ENCODE data around the gene KATNB1. TPM values are rescaled to one million over a fixed set of nuclear protein-coding genes. Genes with fewer than 3 reads are reported as not detected.

The KATNB1 gene
- polyA plus RNA-seq, 2 of the 4 experiments (the other 2 are of a cell fraction): 21.0 to 21.1 TPM

DNA sequence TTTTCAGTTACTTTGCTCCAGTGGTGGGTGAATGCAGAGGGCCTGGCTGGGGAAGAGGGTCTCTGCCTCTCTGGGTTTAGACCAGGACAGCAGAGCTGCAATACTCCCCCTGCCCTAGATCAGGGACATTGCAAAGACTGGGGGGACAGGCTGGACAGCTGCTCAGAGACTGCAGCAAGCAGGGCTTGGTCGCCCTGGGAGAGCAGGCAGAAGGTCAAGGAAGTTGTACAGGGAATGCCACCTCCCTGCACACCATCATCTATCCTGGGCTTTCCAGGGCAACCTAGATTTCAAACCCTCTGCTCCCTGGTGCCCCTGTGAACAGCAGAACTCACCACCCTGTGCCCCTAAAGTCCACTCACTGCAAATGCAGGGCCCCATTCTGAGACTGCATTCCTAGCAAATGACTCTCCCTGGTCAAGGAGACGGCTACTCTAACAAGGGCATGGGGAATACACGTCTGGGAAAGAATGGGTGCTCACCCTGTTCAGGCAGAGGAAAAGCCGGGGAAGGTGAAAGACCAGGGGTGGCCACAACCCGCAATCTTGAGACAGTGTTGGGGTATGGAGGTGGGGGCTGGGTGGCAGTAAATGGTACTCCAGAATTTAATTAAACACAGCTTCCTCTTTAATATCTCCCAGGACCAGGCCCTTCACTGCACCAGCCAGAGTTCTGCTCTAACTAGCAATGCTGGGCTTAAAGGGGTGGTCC is 65.7 kb downstream of the KATNB1 start:
- Histone ChIP-seq H3K9me3 (no peaks in the 10 kb centered on the region), H3K4me2 (peak overlapping the region; percentile 100), H3K4me3 (peak overlapping the region; percentile 53), H3K4me1 (peaks cover 52% of the 10 kb centered on the region), H3K27ac (peak overlapping the region; percentile 91 to 100)
- ATAC-seq: peak; percentile 9 to 37; a peak in 5 of 6 replicates
- DNase-seq (ENCODE audit: low read depth in 1 of 2, low spot score in 1 of 2): peak; percentile 62 to 73
- no peak for FAIRE-seq
- POLR2A ChIA-PET: interaction anchor here (0.6 to 5.1 kb wide), 6 partner anchors 8 to 62 kb away, joined by 3 to 43 read pairs (median 8); no protein-coding TSS in a partner anchor
- WGBS (ENCODE audit: missing lambda C conversion rate): 1% methylated on average over 4 of the region's 5 CpGs
- CTCF ChIA-PET: interaction anchor here (0.6 to 15.8 kb wide), 19 partner anchors 10 to 224 kb away, joined by 3 to 164 read pairs (median 4); no protein-coding TSS in a partner anchor
- no peak for TF ChIP-seq ZFP36 (IDR thresholded peaks at IDR 0.05; ENCODE audit: borderline replicate concordance, partially characterized antibody)
- TF ChIP-seq NPAS2 (CRISPR knock-in tag; IDR thresholded peaks at IDR 0.05; ENCODE audit: borderline replicate concordance): no peak; the same call in 1 of the 2 replicates
- TF ChIP-seq FOSL2 (IDR thresholded peaks at IDR 0.05): no peak
- TF ChIP-seq FOSL2 (CRISPR knock-in tag; IDR thresholded peaks at IDR 0.05): peak; percentile 59
- TF ChIP-seq RAD21 (conservative IDR thresholded peaks at IDR 0.05 in 1 of 2, IDR thresholded peaks at IDR 0.05 in 1 of 2): 0 out of 5 replicates have a peak, but pooled peaks of 1 of the 2 experiments have one; percentile 6
- TF ChIP-seq, protein P1, sequence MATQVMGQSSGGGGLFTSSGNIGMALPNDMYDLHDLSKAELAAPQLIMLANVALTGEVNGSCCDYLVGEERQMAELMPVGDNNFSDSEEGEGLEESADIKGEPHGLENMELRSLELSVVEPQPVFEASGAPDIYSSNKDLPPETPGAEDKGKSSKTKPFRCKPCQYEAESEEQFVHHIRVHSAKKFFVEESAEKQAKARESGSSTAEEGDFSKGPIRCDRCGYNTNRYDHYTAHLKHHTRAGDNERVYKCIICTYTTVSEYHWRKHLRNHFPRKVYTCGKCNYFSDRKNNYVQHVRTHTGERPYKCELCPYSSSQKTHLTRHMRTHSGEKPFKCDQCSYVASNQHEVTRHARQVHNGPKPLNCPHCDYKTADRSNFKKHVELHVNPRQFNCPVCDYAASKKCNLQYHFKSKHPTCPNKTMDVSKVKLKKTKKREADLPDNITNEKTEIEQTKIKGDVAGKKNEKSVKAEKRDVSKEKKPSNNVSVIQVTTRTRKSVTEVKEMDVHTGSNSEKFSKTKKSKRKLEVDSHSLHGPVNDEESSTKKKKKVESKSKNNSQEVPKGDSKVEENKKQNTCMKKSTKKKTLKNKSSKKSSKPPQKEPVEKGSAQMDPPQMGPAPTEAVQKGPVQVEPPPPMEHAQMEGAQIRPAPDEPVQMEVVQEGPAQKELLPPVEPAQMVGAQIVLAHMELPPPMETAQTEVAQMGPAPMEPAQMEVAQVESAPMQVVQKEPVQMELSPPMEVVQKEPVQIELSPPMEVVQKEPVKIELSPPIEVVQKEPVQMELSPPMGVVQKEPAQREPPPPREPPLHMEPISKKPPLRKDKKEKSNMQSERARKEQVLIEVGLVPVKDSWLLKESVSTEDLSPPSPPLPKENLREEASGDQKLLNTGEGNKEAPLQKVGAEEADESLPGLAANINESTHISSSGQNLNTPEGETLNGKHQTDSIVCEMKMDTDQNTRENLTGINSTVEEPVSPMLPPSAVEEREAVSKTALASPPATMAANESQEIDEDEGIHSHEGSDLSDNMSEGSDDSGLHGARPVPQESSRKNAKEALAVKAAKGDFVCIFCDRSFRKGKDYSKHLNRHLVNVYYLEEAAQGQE (IDR thresholded peaks at IDR 0.05): 0 out of 2 replicates have a peak, but pooled peaks have one; percentile 31
- TF ChIP-seq ZSCAN20 (CRISPR knock-in tag; IDR thresholded peaks at IDR 0.05): no peak
- no peak for TF ChIP-seq EHMT2 (IDR thresholded peaks at IDR 0.05; ENCODE audit: low read depth)
- no peak for TF ChIP-seq TP53 (CRISPR knock-in tag; IDR thresholded peaks at IDR 0.05)
- no peak for TF ChIP-seq CBX2 (IDR thresholded peaks at IDR 0.05; ENCODE audit: borderline replicate concordance, low read depth)
- TF ChIP-seq HOXA7 (CRISPR knock-in tag; IDR thresholded peaks at IDR 0.05): no peak
- TF ChIP-seq CHD4 (IDR thresholded peaks at IDR 0.05; ENCODE audit: borderline replicate concordance): no peak
- TF ChIP-seq JUN (IDR thresholded peaks at IDR 0.05): peak in 1 of 2 experiments; percentile 7; a peak in 2 of 5 replicates
- TF ChIP-seq RCOR1 (IDR thresholded peaks at IDR 0.05; ENCODE audit: low read depth, low read length): no peak
- TF ChIP-seq, protein P2, sequence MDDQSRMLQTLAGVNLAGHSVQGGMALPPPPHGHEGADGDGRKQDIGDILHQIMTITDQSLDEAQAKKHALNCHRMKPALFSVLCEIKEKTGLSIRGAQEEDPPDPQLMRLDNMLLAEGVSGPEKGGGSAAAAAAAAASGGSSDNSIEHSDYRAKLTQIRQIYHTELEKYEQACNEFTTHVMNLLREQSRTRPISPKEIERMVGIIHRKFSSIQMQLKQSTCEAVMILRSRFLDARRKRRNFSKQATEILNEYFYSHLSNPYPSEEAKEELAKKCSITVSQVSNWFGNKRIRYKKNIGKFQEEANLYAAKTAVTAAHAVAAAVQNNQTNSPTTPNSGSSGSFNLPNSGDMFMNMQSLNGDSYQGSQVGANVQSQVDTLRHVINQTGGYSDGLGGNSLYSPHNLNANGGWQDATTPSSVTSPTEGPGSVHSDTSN (IDR thresholded peaks at IDR 0.05): peak; percentile 14; the same call in 1 of the 2 replicates
- TF ChIP-seq EHF (CRISPR knock-in tag; IDR thresholded peaks at IDR 0.05): no peak
- TF ChIP-seq RARB (CRISPR knock-in tag; IDR thresholded peaks at IDR 0.05): no peak
- TF ChIP-seq, protein P3, sequence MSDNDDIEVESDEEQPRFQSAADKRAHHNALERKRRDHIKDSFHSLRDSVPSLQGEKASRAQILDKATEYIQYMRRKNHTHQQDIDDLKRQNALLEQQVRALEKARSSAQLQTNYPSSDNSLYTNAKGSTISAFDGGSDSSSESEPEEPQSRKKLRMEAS (IDR thresholded peaks at IDR 0.05): no peak
- TF ChIP-seq, protein P4, sequence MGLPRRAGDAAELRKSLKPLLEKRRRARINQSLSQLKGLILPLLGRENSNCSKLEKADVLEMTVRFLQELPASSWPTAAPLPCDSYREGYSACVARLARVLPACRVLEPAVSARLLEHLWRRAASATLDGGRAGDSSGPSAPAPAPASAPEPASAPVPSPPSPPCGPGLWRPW (IDR thresholded peaks at IDR 0.05): no peak
- TF ChIP-seq, protein P5, sequence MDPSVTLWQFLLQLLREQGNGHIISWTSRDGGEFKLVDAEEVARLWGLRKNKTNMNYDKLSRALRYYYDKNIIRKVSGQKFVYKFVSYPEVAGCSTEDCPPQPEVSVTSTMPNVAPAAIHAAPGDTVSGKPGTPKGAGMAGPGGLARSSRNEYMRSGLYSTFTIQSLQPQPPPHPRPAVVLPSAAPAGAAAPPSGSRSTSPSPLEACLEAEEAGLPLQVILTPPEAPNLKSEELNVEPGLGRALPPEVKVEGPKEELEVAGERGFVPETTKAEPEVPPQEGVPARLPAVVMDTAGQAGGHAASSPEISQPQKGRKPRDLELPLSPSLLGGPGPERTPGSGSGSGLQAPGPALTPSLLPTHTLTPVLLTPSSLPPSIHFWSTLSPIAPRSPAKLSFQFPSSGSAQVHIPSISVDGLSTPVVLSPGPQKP (IDR thresholded peaks at IDR 0.05; ENCODE audit: low read depth, low read length): no peak
- peak; percentile 31; the same call in 1 of the 2 replicates for TF ChIP-seq ESRRA (IDR thresholded peaks at IDR 0.05; ENCODE audit: borderline replicate concordance, low read length)
- TF ChIP-seq POLR2AphosphoS2 (conservative IDR thresholded peaks at IDR 0.05; ENCODE audit: low read length): peak; percentile 9; the same call in 1 of the 2 replicates
- no peak for TF ChIP-seq ZNF302 (CRISPR knock-in tag; IDR thresholded peaks at IDR 0.05)
- TF ChIP-seq, protein P6, sequence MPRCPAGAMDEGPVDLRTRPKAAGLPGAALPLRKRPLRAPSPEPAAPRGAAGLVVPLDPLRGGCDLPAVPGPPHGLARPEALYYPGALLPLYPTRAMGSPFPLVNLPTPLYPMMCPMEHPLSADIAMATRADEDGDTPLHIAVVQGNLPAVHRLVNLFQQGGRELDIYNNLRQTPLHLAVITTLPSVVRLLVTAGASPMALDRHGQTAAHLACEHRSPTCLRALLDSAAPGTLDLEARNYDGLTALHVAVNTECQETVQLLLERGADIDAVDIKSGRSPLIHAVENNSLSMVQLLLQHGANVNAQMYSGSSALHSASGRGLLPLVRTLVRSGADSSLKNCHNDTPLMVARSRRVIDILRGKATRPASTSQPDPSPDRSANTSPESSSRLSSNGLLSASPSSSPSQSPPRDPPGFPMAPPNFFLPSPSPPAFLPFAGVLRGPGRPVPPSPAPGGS (IDR thresholded peaks at IDR 0.05): no peak
- TF ChIP-seq HEYL (CRISPR knock-in tag; IDR thresholded peaks at IDR 0.05): no peak
- no peak for TF ChIP-seq SREBF2 (IDR thresholded peaks at IDR 0.05)
- TF ChIP-seq HOXB5 (CRISPR knock-in tag; IDR thresholded peaks at IDR 0.05): no peak
- no peak for TF ChIP-seq KDM1A (IDR thresholded peaks at IDR 0.05; ENCODE audit: low read depth)
- TF ChIP-seq HOXB13 (CRISPR knock-in tag; IDR thresholded peaks at IDR 0.05; ENCODE audit: low read depth): no peak
- no peak for TF ChIP-seq NFE2L2 (conservative IDR thresholded peaks at IDR 0.05; ENCODE audit: low read length)
- TF ChIP-seq KDM5A (IDR thresholded peaks at IDR 0.05): no peak
- peak; percentile 49 for TF ChIP-seq POLR2A (IDR thresholded peaks at IDR 0.05; ENCODE audit: low read length)
- TF ChIP-seq CEBPB (IDR thresholded peaks at IDR 0.05): no peak

Measured in A549 (cell line).